Measurements from ENCODE around the gene SLC4A8. TPM values are rescaled to one million over a fixed set of nuclear protein-coding genes. Genes with fewer than 3 reads are reported as not detected.

The SLC4A8 gene
- polyA plus RNA-seq, 1 donor (not counting 4 experiments of a cell fraction or from before 2014, with no cell fraction given): 2.3 TPM

GRCh38 chr12:51465491-51465890, 40.9 kb downstream of the SLC4A8 start:
- H3K36me3 ChIP-seq (ENCODE audit: control insufficient read depth in 2 of 2, extremely low read depth in 1 of 2, insufficient read depth in 2 of 2, low read length in 2 of 2): no peaks in the 10 kb centered on the region
- DNase-seq (ENCODE audit: low read depth, low spot score): no peak
- H3K9me1 ChIP-seq (ENCODE audit: control insufficient read depth, extremely low read depth, insufficient read depth, low read length): no peaks in the 10 kb centered on the region
- H3K4me3 ChIP-seq (ENCODE audit: control insufficient read depth in 2 of 3, extremely low read depth in 1 of 3, insufficient read depth in 2 of 3, low read depth in 1 of 3, low read length in 3 of 3): no peak overlapping the region
- H3K4me2 ChIP-seq (ENCODE audit: control insufficient read depth, extremely low read depth, insufficient read depth, low read depth, low read length): no peak overlapping the region
- no peaks in the 10 kb centered on the region for H4K20me1 ChIP-seq (ENCODE audit: control insufficient read depth, extremely low read depth, insufficient read depth, low read length)
- H3K9ac ChIP-seq (ENCODE audit: control insufficient read depth, extremely low read depth, insufficient read depth, low read length): no peak overlapping the region
- dilution Hi-C loops (cut with MboI; ENCODE audit: extremely low pct_ligation_motif_present, low sequenced_read_pairs): no loop called here
- no peak overlapping the region for H3K27ac ChIP-seq (ENCODE audit: control insufficient read depth, insufficient read depth, low read length)
- H3K9me3 ChIP-seq (ENCODE audit: control insufficient read depth, low read depth, low read length): no peaks in the 10 kb centered on the region
- H2AFZ ChIP-seq (ENCODE audit: control insufficient read depth, low read length): no peak overlapping the region
- H3K27me3 ChIP-seq (ENCODE audit: control insufficient read depth, extremely low read depth, insufficient read depth, low read length): no peaks in the 10 kb centered on the region
- TF ChIP-seq EZH2 (IDR thresholded peaks at IDR 0.05; ENCODE audit: low read length) (no peak), CTCF (optimal IDR thresholded peaks at IDR 0.05 in 1 of 3, IDR thresholded peaks at IDR 0.05 in 1 of 3, conservative IDR thresholded peaks at IDR 0.05 in 1 of 3; ENCODE audit: extremely low read depth in 1 of 3, insufficient read depth in 2 of 3, low read length in 3 of 3) (no peak)
- no peaks in the 10 kb centered on the region for H3K79me2 ChIP-seq (ENCODE audit: control insufficient read depth, insufficient read depth, low read length)
- FAIRE-seq: no peak
- no peaks in the 10 kb centered on the region for H3K4me1 ChIP-seq (ENCODE audit: control insufficient read depth, extremely low read depth, insufficient read depth, low read length)

DNA sequence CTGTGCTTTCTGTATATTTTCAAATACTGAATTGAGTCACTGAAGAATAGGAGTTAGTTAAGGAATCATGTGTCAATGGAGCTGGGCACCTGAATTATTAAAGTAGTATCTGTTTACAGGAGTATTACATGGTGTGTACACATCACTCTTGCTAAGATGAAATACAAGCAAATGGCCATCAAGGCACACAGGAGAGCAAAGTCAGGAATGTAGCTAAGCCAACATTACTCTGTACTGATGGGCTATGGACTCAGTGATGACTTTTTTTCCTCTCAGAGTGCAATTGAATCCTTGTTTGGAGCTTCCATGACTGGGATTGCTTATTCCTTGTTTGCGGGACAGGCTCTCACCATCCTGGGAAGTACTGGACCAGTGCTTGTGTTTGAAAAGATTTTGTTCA, 45.5 kb downstream of the SLC4A8 start:
- H3K4me1 ChIP-seq (ENCODE audit: control insufficient read depth, extremely low read depth, insufficient read depth, low read length): no peaks in the 10 kb centered on the region
- H4K20me1 ChIP-seq (ENCODE audit: control insufficient read depth, extremely low read depth, insufficient read depth, low read length): no peaks in the 10 kb centered on the region
- dilution Hi-C loops (cut with MboI; ENCODE audit: extremely low pct_ligation_motif_present, low sequenced_read_pairs): no loop called here
- TF ChIP-seq CTCF (optimal IDR thresholded peaks at IDR 0.05 in 1 of 3, IDR thresholded peaks at IDR 0.05 in 1 of 3, conservative IDR thresholded peaks at IDR 0.05 in 1 of 3; ENCODE audit: extremely low read depth in 1 of 3, insufficient read depth in 2 of 3, low read length in 3 of 3) (no peak), EZH2 (IDR thresholded peaks at IDR 0.05; ENCODE audit: low read length) (no peak)
- H3K9me1 ChIP-seq (ENCODE audit: control insufficient read depth, extremely low read depth, insufficient read depth, low read length): no peaks in the 10 kb centered on the region
- H3K36me3 ChIP-seq (ENCODE audit: control insufficient read depth in 2 of 2, extremely low read depth in 1 of 2, insufficient read depth in 2 of 2, low read length in 2 of 2): no peaks in the 10 kb centered on the region
- H3K79me2 ChIP-seq (ENCODE audit: control insufficient read depth, insufficient read depth, low read length): no peaks in the 10 kb centered on the region
- no peaks in the 10 kb centered on the region for H3K27me3 ChIP-seq (ENCODE audit: control insufficient read depth, extremely low read depth, insufficient read depth, low read length)
- FAIRE-seq (no peak), DNase-seq (ENCODE audit: low read depth, low spot score) (no peak)
- H3K27ac ChIP-seq (ENCODE audit: control insufficient read depth, insufficient read depth, low read length): no peak overlapping the region
- no peaks in the 10 kb centered on the region for H3K9me3 ChIP-seq (ENCODE audit: control insufficient read depth, low read depth, low read length)
- no peak overlapping the region for H2AFZ ChIP-seq (ENCODE audit: control insufficient read depth, low read length)
- no peak overlapping the region for H3K4me2 ChIP-seq (ENCODE audit: control insufficient read depth, extremely low read depth, insufficient read depth, low read depth, low read length)
- H3K9ac ChIP-seq (ENCODE audit: control insufficient read depth, extremely low read depth, insufficient read depth, low read length): no peak overlapping the region
- no peak overlapping the region for H3K4me3 ChIP-seq (ENCODE audit: control insufficient read depth in 2 of 3, extremely low read depth in 1 of 3, insufficient read depth in 2 of 3, low read depth in 1 of 3, low read length in 3 of 3)
